PC-3 (cell line): Measurements from ENCODE around the gene WNT4.

Experiments
- CTCF ChIP-seq: fragments of 300-600 bp; sonication (generic); conservative IDR thresholded peaks from 2 replicates; pipeline ENCODE4 v1.5.1; 2017; ENCODE audit warnings: antibody characterized with exemption, low read depth, mild to moderate bottlenecking, low read length
- EZH2phosphoT487 ChIP-seq: fragments of 300-600 bp; sonication (generic); IDR thresholded peaks from 2 replicates; pipeline ENCODE4 v1.6.1; 2018; ENCODE audit warnings: mild to moderate bottlenecking, antibody characterized with exemption, low read length, borderline replicate concordance

DNA sequence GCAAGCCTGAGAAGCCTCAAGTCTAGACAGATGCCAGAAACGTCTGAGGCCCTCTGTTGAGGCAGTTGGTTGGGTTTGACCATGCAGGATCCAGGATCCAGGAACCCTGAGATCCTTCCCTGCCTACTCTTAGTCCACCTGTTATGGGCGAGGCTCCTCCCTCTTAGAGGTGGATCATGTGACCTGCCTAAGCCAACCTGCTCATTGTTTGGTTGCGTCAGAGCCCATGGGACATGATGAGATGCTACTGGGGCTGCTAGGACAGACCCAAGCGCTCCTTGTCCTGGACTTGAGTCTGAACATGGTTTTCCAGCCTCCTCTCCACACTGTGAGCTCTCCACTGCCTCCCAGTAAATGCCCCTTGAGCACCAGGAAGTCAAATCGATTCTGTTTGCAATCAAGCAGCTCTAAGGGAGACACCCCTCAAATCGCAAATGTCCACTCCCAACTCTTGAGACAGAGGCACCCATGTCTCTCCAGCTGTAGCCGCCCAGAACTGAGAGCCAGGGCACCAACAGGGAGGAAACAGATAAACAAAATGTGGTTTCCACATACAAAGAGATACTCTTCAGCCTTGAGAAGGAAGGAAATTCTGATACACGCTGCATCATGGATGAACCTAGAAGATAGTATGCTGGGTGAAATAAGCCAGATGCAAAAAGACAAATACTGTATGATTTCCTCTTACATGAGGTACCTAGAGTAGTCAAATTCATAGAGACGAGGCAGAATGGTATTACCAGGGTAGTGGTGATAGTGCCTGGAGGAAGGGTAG, 31.7 kb upstream of the WNT4 start:
- TF ChIP-seq CTCF, result no peak
- TF ChIP-seq EZH2phosphoT487, result no peak
